Activated naive CD8-positive, alpha-beta T cell treated with anti-CD3 and anti-CD28 coated beads, Interleukin-2, amount 50 U/mL, for 16 hours (primary cell): Measurements from ENCODE around the gene KCNC4.
A peak's percentile ranks its signal among the peaks of the same experiment; 100 is the strongest.

Experiments
- DNase-seq: peaks from one replicate; pipeline ENCODE4 v3.0.0-alpha.2; 2020; ENCODE audit warnings: low read depth, low spot score

The KCNC4 gene

DNA sequence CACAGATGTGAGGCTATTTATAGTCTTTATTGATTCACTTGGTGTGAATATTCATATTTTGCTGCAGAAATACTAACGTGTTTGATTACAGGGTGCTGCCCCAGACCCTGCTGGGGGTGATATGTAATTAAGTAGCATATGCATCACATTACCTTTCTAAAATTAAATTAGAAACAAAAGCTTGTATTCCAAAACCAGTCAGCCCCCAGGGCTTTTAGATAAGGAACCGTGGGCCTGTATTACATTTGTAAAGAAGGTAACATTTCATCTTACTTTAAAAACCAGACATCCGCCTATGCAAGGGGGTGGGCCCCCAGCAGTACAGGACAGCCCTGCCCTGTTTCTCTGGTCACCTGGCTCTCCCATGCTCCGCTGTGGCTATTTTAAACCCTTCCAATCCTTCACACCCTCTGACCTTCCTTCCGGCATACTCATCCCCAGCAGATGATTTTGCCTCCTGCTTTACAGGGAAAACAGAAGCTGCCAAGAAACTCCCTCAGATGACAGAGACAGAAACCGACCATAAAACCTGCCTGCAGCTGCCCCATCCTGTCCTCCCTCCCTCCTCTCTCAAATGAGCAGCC is 22.0 kb upstream of the KCNC4 start:
- no peak for DNase-seq

DNA sequence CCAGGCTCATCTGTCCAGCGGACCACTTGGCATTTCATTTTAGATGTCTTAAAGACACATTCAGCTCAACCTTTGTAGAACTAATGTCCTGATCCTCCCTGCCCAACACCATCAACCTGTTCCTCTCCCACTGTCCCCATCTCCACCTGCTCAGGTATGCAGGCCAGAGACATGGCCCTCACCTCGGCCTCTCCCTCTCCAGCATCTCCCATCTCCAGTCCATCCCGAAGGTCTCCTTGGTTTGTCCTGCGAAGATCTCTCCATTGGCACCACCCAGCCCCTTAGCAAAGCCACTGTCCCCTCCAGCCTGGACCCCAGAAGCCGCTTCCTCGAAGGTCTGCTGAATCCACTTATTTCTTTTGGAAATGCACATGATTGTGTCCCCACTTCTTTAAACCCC is 20.9 kb upstream of the KCNC4 start:
- no peak for DNase-seq

DNA sequence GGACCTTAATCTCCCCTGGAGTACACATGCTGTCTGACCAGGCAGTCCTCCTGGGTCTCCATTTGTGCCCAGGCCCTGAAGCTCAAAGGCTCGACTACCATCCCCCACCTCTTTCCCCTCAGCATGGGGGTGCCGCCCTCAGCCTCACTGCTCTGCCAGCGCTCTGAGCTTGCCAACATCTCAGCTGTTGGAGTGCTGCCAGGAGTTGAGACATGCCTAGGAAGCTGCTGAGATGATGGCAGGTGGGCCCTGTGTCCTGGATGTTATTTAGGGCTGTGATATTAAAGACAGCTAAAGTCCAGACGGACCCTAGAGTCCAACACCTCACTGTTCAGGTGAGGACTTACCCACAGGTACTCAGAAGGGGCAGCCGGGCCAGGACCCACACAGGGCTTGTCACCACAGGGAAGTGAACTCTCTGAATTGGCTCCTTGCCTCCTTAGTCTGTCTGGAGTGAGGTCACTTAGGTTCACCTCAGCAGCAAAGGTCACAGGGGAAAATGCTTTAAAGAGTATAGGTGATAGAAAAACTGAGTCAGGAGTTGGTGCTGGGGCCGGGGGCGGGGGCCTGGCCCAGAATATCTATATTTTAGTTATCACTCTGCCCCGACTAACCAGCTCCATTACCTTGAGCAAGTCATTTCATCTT is 19.7 kb upstream of the KCNC4 start:
- no peak for DNase-seq

DNA sequence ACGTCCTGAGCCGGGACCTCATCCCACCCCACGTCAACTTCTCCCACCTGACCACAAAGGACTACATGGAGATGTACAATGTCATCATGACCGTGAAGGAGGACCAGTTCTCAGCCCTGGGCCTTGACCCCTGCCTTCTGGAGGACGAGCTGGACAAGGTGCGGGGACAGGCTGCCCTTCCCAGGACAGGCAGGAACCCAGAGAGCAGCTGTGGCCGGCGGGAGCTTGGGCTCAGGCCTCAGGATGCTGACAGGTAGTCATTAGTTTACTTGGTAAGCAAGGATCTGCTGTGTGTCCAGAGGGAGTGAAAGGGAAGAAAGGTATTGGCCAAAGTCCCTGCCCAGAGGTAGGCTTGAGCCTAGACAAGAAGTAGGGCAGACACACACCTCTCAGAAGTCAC is 17.6 kb upstream of the KCNC4 start:
- no peak for DNase-seq

DNA sequence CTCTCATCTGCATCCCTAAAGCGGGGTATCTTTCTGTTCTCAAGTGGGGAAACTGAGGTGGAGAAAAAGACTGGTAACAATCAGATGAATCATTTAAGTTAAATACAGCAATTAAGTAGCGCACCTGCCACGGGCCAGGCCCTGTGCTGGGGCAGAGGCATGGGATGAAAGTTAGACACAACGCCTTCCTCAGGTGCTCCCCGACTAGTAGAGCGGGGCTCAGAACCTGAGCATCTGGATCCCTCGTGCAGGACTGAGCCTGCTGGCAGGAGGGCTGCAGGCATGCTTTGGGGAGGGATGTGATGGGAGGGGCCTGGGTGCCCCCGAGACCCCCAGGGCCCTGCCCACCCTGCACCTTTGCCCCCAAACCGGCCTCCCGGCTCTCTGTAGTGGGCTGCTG is 14.9 kb upstream of the KCNC4 start:
- no peak for DNase-seq

DNA sequence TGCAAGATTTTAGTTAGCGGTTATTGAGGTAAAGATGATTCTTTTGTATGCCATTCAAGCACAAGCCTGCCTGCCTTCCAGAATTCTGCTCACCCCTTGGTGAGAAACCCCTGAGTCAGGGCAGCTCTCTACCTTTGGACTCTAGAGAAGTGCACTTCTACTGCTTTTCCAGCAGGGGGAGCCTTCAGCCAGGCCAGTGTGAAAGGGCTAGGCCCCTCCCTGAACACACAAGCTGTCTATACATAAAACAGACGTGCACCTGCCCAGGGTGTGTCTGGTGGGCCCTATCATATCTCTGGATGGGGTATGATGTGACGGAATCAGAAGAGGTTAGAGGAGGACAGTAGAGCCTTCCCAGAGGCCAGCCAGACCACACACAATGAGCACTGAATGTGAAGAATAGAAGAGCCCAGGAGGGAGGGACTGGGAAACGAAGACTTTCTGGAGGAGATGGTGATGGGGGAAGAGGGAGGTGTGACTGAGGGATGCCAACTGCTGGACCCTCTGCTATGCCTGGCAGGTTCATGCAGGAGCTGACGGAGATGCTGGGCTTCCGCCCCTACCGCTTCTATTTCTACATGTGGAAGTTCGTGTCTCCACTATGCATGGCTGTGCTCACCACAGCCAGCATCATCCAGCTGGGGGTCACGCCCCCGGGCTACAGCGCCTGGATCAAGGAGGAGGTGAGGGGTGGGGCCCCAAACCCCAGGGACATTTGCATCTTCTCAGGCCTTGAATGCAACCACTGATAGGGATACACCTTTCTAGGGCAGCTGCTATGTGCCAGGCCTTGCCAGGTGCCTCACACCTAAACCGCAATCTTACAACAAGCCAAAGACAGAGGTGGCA is 13.0 kb upstream of the KCNC4 start:
- DNase-seq = no peak

DNA sequence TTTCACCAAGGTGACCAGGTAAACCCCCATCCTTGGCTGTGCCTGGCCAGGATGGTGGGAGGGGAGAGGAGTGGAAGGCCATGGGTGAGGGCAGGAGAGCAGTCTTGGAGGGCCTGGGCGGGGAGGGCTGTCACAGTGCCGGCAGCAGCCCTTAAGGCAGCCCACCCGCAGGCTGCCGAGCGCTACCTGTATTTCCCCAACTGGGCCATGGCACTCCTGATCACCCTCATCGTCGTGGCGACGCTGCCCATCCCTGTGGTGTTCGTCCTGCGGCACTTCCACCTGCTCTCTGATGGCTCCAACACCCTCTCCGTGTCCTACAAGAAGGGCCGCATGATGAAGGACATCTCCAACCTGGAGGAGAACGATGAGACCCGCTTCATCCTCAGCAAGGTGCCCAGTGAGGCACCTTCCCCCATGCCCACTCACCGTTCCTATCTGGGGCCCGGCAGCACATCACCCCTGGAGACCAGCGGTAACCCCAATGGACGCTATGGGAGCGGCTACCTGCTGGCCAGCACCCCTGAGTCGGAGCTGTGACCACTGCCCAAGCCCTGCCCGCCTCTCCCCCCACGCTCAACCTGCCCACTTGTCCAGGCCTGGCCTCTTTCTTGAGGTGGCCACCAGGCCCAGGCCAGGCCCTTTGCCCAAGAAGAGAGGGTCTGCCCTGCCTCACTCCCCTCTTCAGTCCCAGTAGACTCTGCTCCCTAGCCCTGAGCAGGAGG is 12.0 kb upstream of the KCNC4 start:
- DNase-seq = no peak

DNA sequence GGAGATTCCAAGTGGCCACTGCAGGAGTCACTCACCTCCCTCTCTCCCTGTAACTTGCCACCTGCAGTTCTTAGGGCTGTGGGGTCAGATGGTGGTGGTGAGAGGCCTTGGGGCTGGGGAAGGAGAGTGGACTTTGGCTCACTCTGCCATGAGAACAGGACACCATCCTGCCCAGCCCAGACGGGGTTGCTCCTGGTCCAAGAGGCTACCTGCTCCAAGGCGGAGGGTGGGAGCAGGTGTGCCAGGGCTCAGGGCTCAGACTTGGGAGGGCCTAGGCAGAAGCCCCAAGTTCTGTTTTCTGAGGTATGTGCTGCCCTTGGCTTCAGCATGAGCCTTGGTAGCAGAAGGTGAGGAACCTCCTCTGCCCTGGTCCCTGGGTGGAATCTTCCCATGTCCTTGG is 11.4 kb upstream of the KCNC4 start:
- DNase-seq = no peak

DNA sequence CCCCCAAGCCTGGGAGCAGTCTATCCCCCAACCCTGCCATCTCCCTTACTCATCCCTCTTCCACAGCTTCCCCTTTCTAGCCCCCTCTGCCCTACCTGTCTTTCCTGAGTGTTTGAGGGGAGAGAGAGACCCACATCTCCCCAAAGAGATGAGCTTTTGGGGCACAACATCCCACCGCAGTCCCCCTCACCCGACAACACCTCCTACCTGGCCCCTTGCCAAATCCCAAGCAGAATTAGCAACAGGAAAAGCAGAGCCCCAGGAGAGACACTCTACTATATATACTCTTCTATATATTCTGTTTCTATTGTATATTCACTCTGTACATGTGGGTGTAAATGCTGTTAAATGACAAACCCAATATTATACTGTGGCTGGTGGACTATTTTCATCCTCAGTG is 9.9 kb upstream of the KCNC4 start:
- no peak for DNase-seq

DNA sequence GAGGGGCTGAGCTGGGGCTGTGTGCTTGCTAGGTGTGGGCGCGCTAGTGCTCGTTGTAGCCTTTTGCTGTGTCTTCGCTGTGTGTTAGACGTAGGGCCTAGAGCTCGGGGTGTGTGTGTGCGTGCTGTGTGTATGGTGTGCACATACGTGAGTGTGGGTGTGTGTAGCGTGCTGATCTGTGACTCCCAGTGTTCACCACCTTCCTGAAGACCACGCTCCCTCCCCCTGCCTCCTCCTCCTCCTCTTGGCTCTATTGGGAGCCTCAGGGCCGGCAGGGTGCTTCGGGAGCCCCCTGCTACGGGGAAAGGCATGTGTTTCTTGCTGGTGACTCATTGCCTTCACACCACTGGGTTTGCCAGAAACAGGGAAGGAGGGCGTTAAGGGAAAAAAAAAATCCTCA is 9.4 kb upstream of the KCNC4 start:
- no peak for DNase-seq

DNA sequence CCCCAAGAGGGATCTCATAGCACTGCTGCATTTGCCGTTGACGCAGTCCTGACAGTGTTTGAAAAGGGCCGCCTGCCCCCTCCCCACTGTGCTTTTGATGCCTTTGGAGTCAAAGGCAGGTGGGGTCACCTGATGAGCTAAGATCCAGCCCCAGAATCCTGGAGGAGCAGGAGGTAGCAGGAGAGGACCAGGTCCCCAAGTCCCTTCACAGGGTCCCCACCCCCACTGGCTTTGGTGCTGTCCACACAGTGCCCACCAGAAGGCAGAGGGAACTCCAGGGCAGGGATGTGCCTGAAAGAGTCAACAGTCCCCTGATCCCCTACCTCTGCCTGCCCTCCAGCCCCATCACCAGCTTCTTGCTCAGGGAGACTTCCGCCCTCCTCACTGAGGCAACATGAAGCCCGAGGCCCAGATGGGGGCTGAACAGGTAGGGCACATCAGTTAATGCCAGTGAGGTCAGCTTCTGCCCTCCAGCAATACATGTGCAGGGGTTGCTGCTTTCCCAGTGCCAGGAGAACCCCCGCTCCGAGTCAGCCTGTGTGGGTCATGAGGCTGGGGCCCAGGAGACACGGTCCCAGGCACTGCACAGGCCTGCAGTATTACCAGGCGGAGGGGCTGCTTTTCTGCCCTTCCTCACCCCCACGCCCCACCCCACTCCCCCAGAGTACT is 8.8 kb upstream of the KCNC4 start:
- no peak for DNase-seq

DNA sequence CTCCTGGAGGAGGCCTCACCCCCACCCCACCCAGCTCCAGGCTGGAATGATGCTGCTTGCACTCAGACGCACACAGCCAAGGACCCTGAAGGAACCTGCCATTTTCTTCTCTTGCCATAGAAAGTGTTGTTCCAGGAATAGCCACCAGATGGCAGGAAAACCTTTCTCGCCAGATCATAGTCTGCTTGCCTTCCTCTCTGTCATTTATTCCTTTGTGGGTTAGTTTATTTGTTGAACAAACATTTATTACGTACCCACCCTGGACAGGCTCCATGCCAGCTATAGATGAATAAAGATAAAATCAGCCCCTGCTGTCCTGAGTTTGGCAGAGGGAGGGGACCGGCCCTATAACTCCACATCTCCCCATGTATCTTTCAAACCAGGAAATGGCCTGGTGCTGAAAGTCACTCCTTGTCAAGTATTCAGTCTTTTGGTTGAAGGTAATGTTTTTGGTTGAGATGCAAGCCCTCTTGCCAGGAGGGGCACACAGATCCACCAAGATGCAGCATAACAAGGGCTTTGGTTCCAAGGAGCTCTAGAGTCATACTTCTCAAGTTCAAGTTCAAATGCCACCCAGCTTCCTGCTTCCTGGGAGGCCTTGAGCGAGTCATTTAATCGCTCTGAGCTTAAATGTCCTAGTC is 7.0 kb upstream of the KCNC4 start:
- DNase-seq = peak; percentile 47

DNA sequence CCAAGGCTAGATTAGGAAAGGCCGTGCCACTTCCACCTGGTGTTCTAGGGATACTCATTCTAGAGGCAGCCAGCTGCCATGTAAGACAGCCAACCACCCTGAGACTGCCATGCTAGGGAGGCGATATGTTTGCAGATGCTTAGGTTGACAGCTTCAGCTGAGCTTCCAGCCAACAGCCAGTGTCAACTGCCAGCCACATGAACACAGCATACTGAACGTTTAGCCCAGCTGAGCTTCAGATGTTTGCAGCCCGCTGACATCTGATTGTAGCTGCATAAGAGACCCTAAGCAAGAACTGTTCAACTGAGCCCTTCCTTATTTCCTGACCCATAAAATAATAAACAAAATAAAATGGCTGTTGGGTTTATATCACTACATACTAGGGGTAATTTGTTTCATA is 5.0 kb upstream of the KCNC4 start:
- no peak for DNase-seq

DNA sequence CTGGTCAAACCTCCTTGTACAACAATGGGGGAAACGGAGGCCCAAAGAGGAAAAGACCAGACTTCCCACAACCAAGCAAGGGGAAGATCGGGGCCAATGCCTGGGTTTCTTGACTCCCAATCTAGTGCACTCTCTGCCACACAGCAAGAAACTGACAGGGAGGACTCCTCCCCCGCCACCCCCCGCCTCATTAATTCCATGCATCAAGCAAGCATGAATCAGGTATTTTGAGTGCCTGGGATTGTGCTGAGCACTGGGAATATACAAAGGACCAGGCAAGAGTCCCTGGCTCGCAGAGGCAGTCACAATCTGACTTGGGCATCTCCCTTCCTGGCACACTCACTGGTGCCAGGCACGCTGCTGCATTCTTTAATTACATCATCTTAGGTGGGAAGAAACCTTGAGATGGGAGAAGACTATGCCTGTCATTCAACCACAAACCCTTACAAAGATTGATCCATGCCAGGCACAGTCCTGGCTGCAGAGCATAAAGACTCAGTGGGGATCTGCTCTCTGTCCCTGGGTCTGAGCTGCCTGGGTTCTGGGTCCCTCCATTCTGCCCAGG is 4.4 kb upstream of the KCNC4 start:
- no peak for DNase-seq

DNA sequence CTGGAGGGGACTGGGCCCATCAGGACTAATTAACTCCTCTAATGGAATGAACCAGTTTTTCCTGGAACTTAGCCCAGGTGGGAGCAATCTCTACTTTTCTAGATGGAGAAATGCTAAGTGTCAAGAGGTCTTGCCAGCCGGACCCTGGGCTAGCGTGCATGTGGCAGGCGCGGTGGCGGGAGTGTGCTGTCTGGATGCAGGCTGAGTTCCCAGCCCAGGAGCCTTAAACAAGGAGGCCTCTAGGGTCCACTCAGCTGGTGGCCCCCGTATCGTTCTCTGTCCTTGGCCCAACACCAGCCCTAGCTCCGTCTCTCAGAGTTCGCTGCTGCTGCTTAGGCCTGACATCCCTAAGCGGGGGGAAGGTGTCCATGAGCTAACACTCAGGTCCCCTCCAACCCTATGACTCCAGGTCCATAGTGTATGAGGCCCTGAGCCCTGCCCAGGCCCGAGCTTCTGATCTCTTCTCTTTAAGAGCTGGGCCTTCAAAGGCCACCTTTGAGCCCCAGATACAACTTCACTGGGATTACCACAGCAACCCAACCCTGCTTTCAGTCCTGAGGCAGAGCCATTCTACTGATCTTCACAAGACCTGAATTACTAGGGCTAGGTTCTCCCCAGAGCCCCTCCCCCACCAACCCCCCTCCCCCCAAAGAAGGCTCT is 3.7 kb upstream of the KCNC4 start:
- DNase-seq = no peak

DNA sequence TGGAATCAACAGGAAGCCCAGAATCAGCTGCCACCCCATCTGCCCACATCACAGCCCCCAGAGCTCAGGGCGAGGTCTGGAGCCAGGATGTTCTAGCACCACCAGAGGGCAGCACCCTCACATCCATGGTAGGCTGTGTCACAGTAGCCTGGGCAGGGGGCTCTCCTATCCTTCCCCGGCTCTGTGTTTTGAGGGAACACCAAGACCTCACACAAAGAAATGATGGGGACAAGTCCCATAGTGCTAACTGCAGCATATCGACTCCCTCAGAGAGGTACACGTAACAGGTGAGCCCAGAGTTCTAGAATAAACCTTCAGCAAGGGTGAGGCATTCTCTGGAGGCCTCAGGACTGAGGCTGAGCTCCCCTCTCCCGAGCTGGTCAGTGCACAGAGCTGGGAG is 2.3 kb upstream of the KCNC4 start:
- peak; percentile 62 for DNase-seq

DNA sequence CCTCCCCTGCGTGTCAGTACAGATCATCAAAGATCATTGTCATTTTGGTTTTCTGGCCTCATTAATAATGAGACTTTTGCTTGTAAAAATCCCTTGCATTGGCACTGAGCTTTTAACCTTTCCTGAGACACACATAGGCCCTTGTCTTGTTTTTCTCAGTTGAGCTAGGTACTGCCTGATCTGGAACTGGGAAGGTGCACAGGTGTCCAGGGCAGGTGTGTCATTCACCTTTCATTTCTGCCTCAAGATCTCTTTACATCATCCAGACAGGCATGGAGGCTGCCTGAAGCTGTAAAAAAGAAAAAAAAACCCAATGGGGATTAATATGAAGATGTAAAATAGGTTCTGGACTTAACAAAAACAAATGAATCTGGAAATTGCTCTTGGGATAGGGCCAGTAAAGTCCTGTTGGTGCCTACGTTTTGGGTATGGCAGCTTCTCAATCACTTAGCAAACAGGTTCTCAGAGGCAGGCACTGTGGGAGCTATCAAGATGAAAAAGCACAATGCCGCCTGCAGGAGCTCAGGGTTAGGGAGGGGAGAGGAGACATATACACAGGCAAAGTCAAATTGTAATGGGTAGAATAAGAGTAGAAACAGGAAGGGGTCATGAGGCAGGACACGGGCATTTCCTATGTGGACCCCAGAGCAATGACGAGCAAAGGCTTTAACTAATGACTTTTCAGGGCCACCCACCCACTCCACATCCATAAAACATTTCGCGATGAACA is 1.0 kb upstream of the KCNC4 start:
- no peak for DNase-seq

DNA sequence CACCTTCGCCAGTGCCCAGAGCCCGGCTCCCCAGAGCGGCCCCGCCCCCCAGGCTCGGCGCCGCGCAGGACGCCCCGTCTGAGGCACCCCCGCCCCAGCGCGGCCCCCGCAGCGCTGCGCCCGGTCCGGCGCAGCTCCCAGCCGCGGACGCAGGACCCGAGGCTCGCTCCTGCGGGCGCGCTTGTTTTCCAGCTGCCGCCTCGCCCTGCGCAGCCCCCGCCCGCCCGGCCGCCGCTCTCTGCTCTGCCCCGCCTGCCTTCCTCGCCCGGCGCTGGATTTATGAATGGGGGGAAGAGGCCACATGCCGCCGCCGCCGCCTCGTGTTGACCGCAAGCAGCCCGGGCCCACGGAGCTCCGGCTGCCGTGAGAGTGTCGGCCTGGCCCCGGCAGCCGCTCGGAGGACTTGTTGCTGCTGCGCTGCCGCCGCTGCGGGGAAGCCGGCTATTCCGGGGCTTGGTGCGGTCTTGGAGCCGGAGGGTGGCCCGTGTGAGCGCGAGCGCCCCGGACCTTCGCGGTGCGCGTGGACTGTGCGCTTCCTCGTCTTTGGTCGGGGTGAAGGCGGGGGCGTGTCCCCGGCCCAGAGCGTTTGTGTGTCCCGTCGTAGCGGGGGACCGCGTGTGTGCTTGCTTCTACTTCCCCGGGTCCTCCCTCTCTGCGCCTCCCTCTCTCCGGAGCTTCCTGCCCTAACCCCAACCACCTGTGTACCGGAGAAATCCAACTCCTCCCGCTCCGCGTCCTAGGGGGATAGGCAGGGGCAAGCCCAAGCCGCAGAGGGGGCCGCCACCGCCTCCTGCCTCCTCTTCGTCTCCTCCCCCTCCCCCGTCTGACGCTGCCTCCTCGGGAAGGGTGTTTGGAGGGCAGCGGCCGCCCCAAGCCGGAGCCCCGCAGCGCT is 736 bp downstream of the KCNC4 start:
- DNase-seq = no peak
